Loucy (cell line): ENCODE results near the gene FOXP1.

Experiments used
- H2AFZ ChIP-seq: fragments of 200-600 bp; sonication (generic); 2 replicates; pipeline ENCODE4 v1.6.0; 2016; ENCODE audit warnings: antibody characterized with exemption, mild to moderate bottlenecking, low read length, moderate library complexity
- H3F3A ChIP-seq: fragments of 200-600 bp; 2 replicates; pipeline ENCODE4 v1.6.0; 2016; ENCODE audit warnings: antibody characterized with exemption, low read depth, mild to moderate bottlenecking
- H3K27me3 ChIP-seq: fragments of 200-600 bp; sonication (generic); 2 replicates; pipeline ENCODE4 v1.6.1; 2014; ENCODE audit warnings: low read length, mild to moderate bottlenecking; ENCODE audit not compliant: insufficient read depth, poor library complexity, severe bottlenecking
- H3K36me3 ChIP-seq: fragments of 200-600 bp; sonication (generic); 2 replicates; pipeline ENCODE4 v1.6.1; 2016; ENCODE audit warnings: low read length; ENCODE audit not compliant: insufficient read depth
- H3K4me1 ChIP-seq: fragments of 200-600 bp; sonication (generic); 2 replicates; pipeline ENCODE4 v1.5.1; 2014; ENCODE audit warnings: low read length, mild to moderate bottlenecking; ENCODE audit not compliant: insufficient read depth, poor library complexity, severe bottlenecking
- H3K4me2 ChIP-seq: fragments of 200-600 bp; sonication (generic); 2 replicates; pipeline ENCODE4 v1.6.0; 2014; ENCODE audit warnings: antibody characterized with exemption, low read length, low read depth, mild to moderate bottlenecking; ENCODE audit not compliant: poor library complexity, severe bottlenecking
- H3K4me3 ChIP-seq: fragments of 200-600 bp; sonication (generic); 2 replicates; pipeline ENCODE4 v1.5.1; 2014; ENCODE audit warnings: low read length, mild to moderate bottlenecking, mixed read lengths; ENCODE audit not compliant: poor library complexity, severe bottlenecking
- H3K79me2 ChIP-seq: fragments of 200-600 bp; sonication (generic); 2 replicates; pipeline ENCODE4 v1.6.1; 2014; ENCODE audit warnings: low read length; ENCODE audit not compliant: insufficient read depth
- H3K9ac ChIP-seq: fragments of 200-600 bp; sonication (generic); 2 replicates; pipeline ENCODE4 v1.6.0; 2014; ENCODE audit warnings: mild to moderate bottlenecking, low read depth, low read length, moderate library complexity; ENCODE audit not compliant: poor library complexity, severe bottlenecking
- H3K9me2 ChIP-seq: fragments of 200-600 bp; sonication (generic); replicated peaks from 2 replicates; pipeline ENCODE4 v1.6.1; 2016; ENCODE audit warnings: low read depth, low read length, mixed read lengths
- H3K9me3 ChIP-seq: fragments of 200-600 bp; sonication (generic); 2 replicates; pipeline ENCODE4 v1.6.1; 2014; ENCODE audit warnings: mild to moderate bottlenecking, antibody characterized with exemption, low read length, low read depth; ENCODE audit not compliant: insufficient read depth
- H4K20me1 ChIP-seq: fragments of 200-600 bp; sonication (generic); 2 replicates; pipeline ENCODE4 v1.6.0; 2014; ENCODE audit warnings: antibody characterized with exemption, low read length, mild to moderate bottlenecking; ENCODE audit not compliant: insufficient read depth, poor library complexity, severe bottlenecking
- CTCF ChIP-seq: fragments of 200-600 bp; sonication (generic); conservative IDR thresholded peaks from 2 replicates; pipeline ENCODE4 v1.5.1; 2014; ENCODE audit warnings: mild to moderate bottlenecking, antibody characterized with exemption, low read length
- EZH2phosphoT487 ChIP-seq: fragments of 200-600 bp; IDR thresholded peaks from 2 replicates; pipeline ENCODE4 v1.6.1; 2018; ENCODE audit warnings: antibody characterized with exemption, mild to moderate bottlenecking, moderate library complexity, borderline replicate concordance

FOXP1 gene

DNA sequence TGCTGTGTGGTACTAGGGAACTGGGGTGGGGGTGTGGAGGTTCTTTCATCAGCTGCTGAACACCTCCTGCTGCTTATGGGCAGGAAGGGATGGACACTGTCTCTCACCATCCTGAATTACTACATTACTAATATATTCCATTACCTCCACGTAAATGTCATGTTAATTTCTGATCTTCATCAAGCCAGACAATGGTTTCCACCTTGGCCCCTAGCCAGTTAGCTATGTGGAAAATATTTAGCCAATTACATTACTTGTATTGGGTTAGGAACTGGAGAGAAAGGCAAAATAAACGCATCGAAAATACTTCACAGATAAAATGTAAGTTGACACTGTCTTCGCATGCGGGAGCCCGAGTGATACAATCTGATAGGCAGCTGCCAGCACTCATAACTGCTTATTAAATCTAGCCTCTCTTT is 95.1 kb downstream of the FOXP1 start:
- peaks cover 37% of the 10 kb centered on the region for H3K36me3 ChIP-seq
- TF ChIP-seq EZH2phosphoT487, result no peak
- no peak for TF ChIP-seq CTCF
- H3K79me2 ChIP-seq, result peaks cover 19% of the 10 kb centered on the region
- no peaks in the 10 kb centered on the region for H3K9me2 ChIP-seq
- H3K4me1 ChIP-seq, result peaks cover 6% of the 10 kb centered on the region
- no peak overlapping the region for H2AFZ ChIP-seq
- no peak overlapping the region for H3K4me3 ChIP-seq
- H3K4me2 ChIP-seq, result no peak overlapping the region
- H3K27me3 ChIP-seq, result no peaks in the 10 kb centered on the region
- no peak overlapping the region for H3K9ac ChIP-seq
- no peaks in the 10 kb centered on the region for H3F3A ChIP-seq
- no peaks in the 10 kb centered on the region for H4K20me1 ChIP-seq
- H3K9me3 ChIP-seq, result no peaks in the 10 kb centered on the region; the same call in 1 of the 2 replicates

- Histone ChIP-seq H2AFZ (no peak overlapping the region), H3K4me1 (peaks cover 6% of the 10 kb centered on the region), H3K9me2 (no peaks in the 10 kb centered on the region), H4K20me1 (no peaks in the 10 kb centered on the region), H3K4me2 (no peak overlapping the region), H3K36me3 (peaks cover 27% of the 10 kb centered on the region), H3F3A (no peaks in the 10 kb centered on the region), H3K27me3 (no peaks in the 10 kb centered on the region), H3K9me3 (no peaks in the 10 kb centered on the region; the same call in 1 of the 2 replicates), H3K79me2 (peaks cover 28% of the 10 kb centered on the region), H3K4me3 (no peak overlapping the region), H3K9ac (no peak overlapping the region)
- TF ChIP-seq CTCF, result no peak
- no peak for TF ChIP-seq EZH2phosphoT487
These were observed 96.1 kb downstream of the FOXP1 start for GRCh38 chr3:71487418-71487817.

- H3K4me1 ChIP-seq, result peaks cover 6% of the 10 kb centered on the region
- H2AFZ ChIP-seq, result no peak overlapping the region
- H3K9ac ChIP-seq, result no peak overlapping the region
- H3K9me2 ChIP-seq, result no peaks in the 10 kb centered on the region
- H3K36me3 ChIP-seq, result peaks cover 22% of the 10 kb centered on the region; the same call in 1 of the 2 replicates
- no peaks in the 10 kb centered on the region for H3K27me3 ChIP-seq
- no peak overlapping the region for H3K4me2 ChIP-seq
- H3F3A ChIP-seq, result no peaks in the 10 kb centered on the region
- no peak overlapping the region for H3K4me3 ChIP-seq
- no peaks in the 10 kb centered on the region for H4K20me1 ChIP-seq
- no peaks in the 10 kb centered on the region; the same call in 1 of the 2 replicates for H3K9me3 ChIP-seq
- TF ChIP-seq EZH2phosphoT487, result no peak
- no peak for TF ChIP-seq CTCF
- peaks cover 30% of the 10 kb centered on the region for H3K79me2 ChIP-seq
These were observed 96.7 kb downstream of the FOXP1 start for GRCh38 chr3:71486831-71487230.
